H1 (cell line): ENCODE results near the gene KRR1. TPM values are rescaled to one million over a fixed set of nuclear protein-coding genes. Genes with fewer than 3 reads are reported as not detected.

Source experiments
- CTCF ChIA-PET: fragments of 300-600 bp; sonication (Branson Sonifier 250); formaldehyde crosslinking; loops from one replicate; lab custom pipeline; 2021; ENCODE audit not compliant: partially characterized antibody; lab: Charles Lee
- POLR2A ChIA-PET: fragments of 300-600 bp; sonication (Branson Sonifier 250); formaldehyde crosslinking; loops from one replicate; lab custom pipeline; 2021; ENCODE audit warnings: inconsistent platforms; ENCODE audit not compliant: partially characterized antibody; lab: Charles Lee
- DNase-seq, 2 experiments: peaks; one replicate each; pipeline versions ENCODE4 v3.0.0 to v3.0.0-alpha.2; 2010 to 2022; ENCODE audit warnings: low spot score in 2 of 2, low read depth in 1 of 2, mixed read lengths in 1 of 2
- FAIRE-seq: peaks from 2 replicates; lab custom pipeline; 2011; peaks lifted over from hg19 to GRCh38; lab: Jason Lieb, UNC
- H2AFZ ChIP-seq: 2 replicates; pipeline ENCODE4 v1.8.1; 2012; ENCODE audit warnings: low read length, inconsistent platforms
- H2AK5ac ChIP-seq: 2 replicates; pipeline ENCODE4 v1.6.1; 2013; ENCODE audit warnings: low read depth, low read length
- H2BK120ac ChIP-seq: replicated peaks from 2 replicates; pipeline ENCODE3; 2013; ENCODE audit warnings: low read depth, low read length, inconsistent platforms
- H2BK12ac ChIP-seq: 2 replicates; pipeline ENCODE4 v1.6.1; 2013; ENCODE audit warnings: low read depth, low read length
- H2BK15ac ChIP-seq: 2 replicates; pipeline ENCODE4 v1.6.1; 2013; ENCODE audit warnings: low read length
- H2BK20ac ChIP-seq: 2 replicates; pipeline ENCODE4 v1.6.1; 2013; ENCODE audit warnings: low read length
- H2BK5ac ChIP-seq: 2 replicates; pipeline ENCODE4 v1.6.1; 2013; ENCODE audit warnings: low read depth, low read length
- H3K14ac ChIP-seq: 2 replicates; pipeline ENCODE4 v1.6.1; 2013; ENCODE audit warnings: inconsistent platforms; ENCODE audit not compliant: insufficient read length
- H3K18ac ChIP-seq: 2 replicates; pipeline ENCODE4 v1.6.1; 2013; ENCODE audit warnings: low read length; ENCODE audit errors: extremely low read depth
- H3K23ac ChIP-seq: 2 replicates; pipeline ENCODE4 v1.6.1; 2013; ENCODE audit warnings: inconsistent platforms; ENCODE audit not compliant: insufficient read length
- H3K23me2 ChIP-seq: 2 replicates; pipeline ENCODE4 v1.6.1; 2013; ENCODE audit warnings: low read depth, low read length
- H3K27ac ChIP-seq: 2 replicates; pipeline ENCODE4 v1.6.1; 2011; ENCODE audit warnings: low read depth, low read length, inconsistent platforms
- H3K27me3 ChIP-seq, 4 experiments: replicated peaks in 1 of 4; 1 replicate in 1 of 4; 2 replicates in 3 of 4; pipeline versions ENCODE4 v1.6.1 to v1.8.1; 2011 to 2013; ENCODE audit warnings: low read length in 3 of 4, mild to moderate bottlenecking in 3 of 4, inconsistent platforms in 2 of 4, mixed read lengths in 2 of 4, moderate library complexity in 1 of 4; ENCODE audit not compliant: control insufficient read depth in 3 of 4, insufficient read depth in 3 of 4; ENCODE audit errors: extremely low read depth in 1 of 4
- H3K36me3 ChIP-seq, 4 experiments: 2 replicates each; pipeline versions ENCODE4 v1.6.1 to v1.8.1; 2011 to 2013; ENCODE audit warnings: mild to moderate bottlenecking in 4 of 4, low read length in 3 of 4, moderate library complexity in 2 of 4, control low read depth in 1 of 4, inconsistent platforms in 1 of 4; ENCODE audit not compliant: insufficient read depth in 4 of 4, control insufficient read depth in 2 of 4
- H3K4ac ChIP-seq: replicated peaks from 2 replicates; pipeline ENCODE3; 2013; ENCODE audit warnings: low read length, low read depth, mixed read lengths, inconsistent platforms; ENCODE audit not compliant: insufficient read length
- H3K4me1 ChIP-seq, 4 experiments: replicated peaks in 1 of 4; 1 replicate in 1 of 4; 2 replicates in 3 of 4; pipeline versions ENCODE4 v1.6.1 to v1.8.1; 2011 to 2013; ENCODE audit warnings: low read length in 3 of 4, inconsistent platforms in 2 of 4, mixed read lengths in 1 of 4; ENCODE audit not compliant: insufficient read depth in 4 of 4, control insufficient read depth in 3 of 4
- H3K4me2 ChIP-seq, 2 experiments: 2 replicates each; pipeline versions ENCODE4 v1.6.1 to v1.8.1; 2011 to 2013; ENCODE audit warnings: low read depth in 2 of 2, low read length in 2 of 2, control low read depth in 1 of 2, inconsistent platforms in 1 of 2, mild to moderate bottlenecking in 1 of 2; ENCODE audit not compliant: insufficient read depth in 1 of 2
- H3K4me3 ChIP-seq, 4 experiments: fragments of 200-600, 300-600 bp in 1 of 4; sonication (generic), shearing (Covaris generic), sonication (Bioruptor Twin) in 1 of 4; 2 replicates each; pipeline versions ENCODE4 v1.5.1 to v1.8.1; 2011 to 2016; ENCODE audit warnings: low read length in 4 of 4, low read depth in 3 of 4, control low read depth in 2 of 4, inconsistent platforms in 2 of 4, mild to moderate bottlenecking in 2 of 4, mixed read lengths in 1 of 4, moderate library complexity in 1 of 4; ENCODE audit not compliant: insufficient read depth in 2 of 4; ENCODE audit errors: extremely low read depth in 1 of 4
- H3K56ac ChIP-seq: replicated peaks from 2 replicates; pipeline ENCODE3; 2013; ENCODE audit warnings: low read depth, mild to moderate bottlenecking, mixed read lengths, low read length, inconsistent platforms; ENCODE audit not compliant: insufficient read length
- H3K79me1 ChIP-seq: 2 replicates; pipeline ENCODE4 v1.6.1; 2013; ENCODE audit warnings: low read depth, low read length, control low read depth
- H3K79me2 ChIP-seq, 2 experiments: 2 replicates each; pipeline versions ENCODE4 v1.6.1 to v1.8.1; 2012 to 2013; ENCODE audit warnings: low read length in 2 of 2, mild to moderate bottlenecking in 2 of 2, inconsistent platforms in 1 of 2; ENCODE audit not compliant: insufficient read depth in 2 of 2, control insufficient read depth in 1 of 2
- H3K9ac ChIP-seq, 4 experiments: replicated peaks in 1 of 4; 1 replicate in 1 of 4; 2 replicates in 3 of 4; pipeline versions ENCODE4 v1.6.1 to v1.8.1; 2011 to 2013; ENCODE audit warnings: low read depth in 3 of 4, low read length in 3 of 4, control low read depth in 2 of 4, mild to moderate bottlenecking in 2 of 4, moderate library complexity in 2 of 4, inconsistent platforms in 1 of 4; ENCODE audit errors: extremely low read depth in 1 of 4
- H3K9me3 ChIP-seq, 2 experiments: 2 replicates each; pipeline versions ENCODE4 v1.6.1 to v1.8.1; 2012 to 2013; ENCODE audit warnings: mild to moderate bottlenecking in 2 of 2, moderate library complexity in 2 of 2, control low read depth in 1 of 2, inconsistent platforms in 1 of 2, low read depth in 1 of 2, low read length in 1 of 2, mixed read lengths in 1 of 2; ENCODE audit not compliant: insufficient read depth in 2 of 2
- H4K20me1 ChIP-seq, 2 experiments: replicated peaks in 1 of 2; 2 replicates each; pipeline versions ENCODE3 to v1.8.1; 2011 to 2013; ENCODE audit warnings: inconsistent platforms in 2 of 2, low read length in 2 of 2, mild to moderate bottlenecking in 1 of 2; ENCODE audit not compliant: insufficient read depth in 2 of 2, control insufficient read depth in 1 of 2
- H4K5ac ChIP-seq: 2 replicates; pipeline ENCODE4 v1.6.1; 2013; ENCODE audit warnings: low read length, low read depth, mixed read lengths, inconsistent platforms; ENCODE audit not compliant: insufficient read length
- H4K8ac ChIP-seq: 2 replicates; pipeline ENCODE4 v1.8.0; 2013; ENCODE audit warnings: mild to moderate bottlenecking, moderate library complexity, low read length, inconsistent platforms; ENCODE audit not compliant: insufficient read depth; ENCODE audit errors: extremely low read depth
- H4K91ac ChIP-seq: replicated peaks from 2 replicates; pipeline ENCODE3; 2013; ENCODE audit warnings: low read length, mixed read lengths, inconsistent platforms; ENCODE audit not compliant: insufficient read length
- CEBPB ChIP-seq: IDR thresholded peaks from 2 replicates; pipeline ENCODE4 v1.6.1; 2012; ENCODE audit warnings: low read depth, low read length
- CHD2 ChIP-seq: IDR thresholded peaks from 2 replicates; pipeline ENCODE4 v1.6.1; 2012; ENCODE audit warnings: low read length, improper control_type of control experiment
- FOSL1 ChIP-seq: IDR thresholded peaks from 2 replicates; pipeline ENCODE4 v1.6.1; 2011; ENCODE audit warnings: mild to moderate bottlenecking, low read depth, low read length, moderate library complexity; ENCODE audit not compliant: insufficient read depth
- HDAC6 ChIP-seq: IDR thresholded peaks from one replicate; pipeline ENCODE4 v1.7.1; 2012; ENCODE audit warnings: low read depth, mild to moderate bottlenecking, inconsistent platforms, low read length, moderate library complexity
- RAD21 ChIP-seq, 2 experiments: IDR thresholded peaks in 1 of 2; conservative IDR thresholded peaks in 1 of 2; 2 replicates each; pipeline ENCODE4 v1.6.1; 2011; ENCODE audit warnings: low read depth in 2 of 2, low read length in 2 of 2, improper control_type of control experiment in 1 of 2, inconsistent platforms in 1 of 2, mild to moderate bottlenecking in 1 of 2, moderate library complexity in 1 of 2
- TAF7 ChIP-seq: optimal IDR thresholded peaks from 2 replicates; pipeline ENCODE3; 2011; ENCODE audit warnings: low read depth, mild to moderate bottlenecking, inconsistent platforms, low read length, moderate library complexity, borderline replicate concordance
- WGBS, 2 experiments: shearing (Covaris generic) in 1 of 2; methylation state at CpG; one replicate each; pipeline versions ENCODE4 v1.1.6 to v1.1.7; 2013 to 2015; ENCODE audit warnings: low lambda C conversion rate in 2 of 2, mixed read lengths in 2 of 2, inconsistent platforms in 1 of 2, low coverage in 1 of 2, missing lambda C conversion rate in 1 of 2; ENCODE audit not compliant: insufficient replicate concordance in 2 of 2, insufficient coverage in 1 of 2, insufficient read length in 1 of 2; ENCODE audit errors: extremely low coverage in 1 of 2, missing lambda C conversion rate in 1 of 2; 5-methylcytosine and 5-hydroxymethylcytosine counted together
- polyA plus RNA-seq, 7 experiments: library from polyadenylated mRNA; depleted of rRNA in 3 of 7; stranded (reverse) in 5 of 7; unstranded in 2 of 7; fragments of >200 nt in 5 of 7; fragments of 200-250 nt in 2 of 7; gene quantifications; 1 replicate in 5 of 7; 2 replicates in 1 of 7; 4 replicates in 1 of 7; pipeline versions ENCODE4 v1.2.1 to v1.2.3, GENCODE V29; 2011 to 2013; ENCODE audit warnings: missing spikeins in 2 of 7, mixed read lengths in 2 of 7
- total RNA-seq: library from RNA; stranded (reverse); fragmentation: NEBNext Ultra II Directional; extraction: Animal tissue kit (Norgen Biotek cat#: 25700); gene quantifications from 2 replicates; pipeline ENCODE4 v1.2.1, GENCODE V29; 2021

Gene KRR1
- total and polyA plus RNA-seq, 2 of the 8 experiments (the other 6 are each of a cell fraction or from before 2014, with no cell fraction given): 6.1 to 80.1 TPM

DNA sequence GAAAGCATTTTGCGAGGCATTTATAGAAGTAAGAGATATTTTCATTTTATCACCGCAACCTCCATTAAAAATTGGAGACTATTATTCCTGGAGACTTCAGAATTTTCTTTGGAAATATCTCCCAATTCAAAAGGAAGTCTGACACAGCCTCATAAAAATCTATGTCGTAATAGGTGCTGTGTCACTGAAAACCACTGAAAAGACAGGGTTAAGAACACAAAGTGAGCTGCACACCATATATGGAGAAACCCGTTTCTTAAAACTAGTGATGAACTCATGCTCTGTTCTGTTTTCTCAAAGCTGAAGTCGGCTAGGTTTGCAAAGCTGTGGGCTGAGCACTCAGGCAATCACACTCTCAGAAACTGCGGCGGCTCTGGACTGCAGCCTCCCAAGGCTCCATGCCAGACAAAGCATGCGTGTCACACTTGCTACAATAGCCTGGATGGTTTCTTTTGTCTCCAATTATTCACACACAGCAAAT is 30.9 kb downstream of the KRR1 start, which contains the start of gene GLIPR1:
TSS of gene GLIPR1 (plus strand) at position 287 of the 481 bp plus-strand sequence. CDS start at position 413, 126 bp downstream.
- H3K18ac ChIP-seq: peak within 1 kb of the TSS; percentile 62; the same call in 1 of the 2 replicates
- no peak within 1 kb of the TSS for H3K4me3 ChIP-seq
- no peak within 1 kb of the TSS for H2BK12ac ChIP-seq
- H3K36me3 ChIP-seq: no peaks in the 10 kb centered on the region
- no peaks in the 10 kb centered on the region for H3K79me2 ChIP-seq
- FAIRE-seq (no peak), DNase-seq (no peak)
- H3K56ac ChIP-seq: no peak within 1 kb of the TSS
- H4K5ac ChIP-seq: no peak within 1 kb of the TSS
- H2BK15ac ChIP-seq: no peak within 1 kb of the TSS
- H3K4me1 ChIP-seq: peaks cover 0 to 8% (median 5%) of the 10 kb centered on the region in 4 experiments; a peak in 5 of 7 replicates
- no peaks in the 10 kb centered on the region for H3K9me3 ChIP-seq
- WGBS, 2 experiments: 84% methylated on average over 8 of the region's 8 CpGs; no CpG with 5 or more reads in 1 of the 2 experiments
- H3K4me2 ChIP-seq: no peak within 1 kb of the TSS
- H4K20me1 ChIP-seq: no peaks in the 10 kb centered on the region
- H4K8ac ChIP-seq: no peak within 1 kb of the TSS
- no peak within 1 kb of the TSS for H3K4ac ChIP-seq
- no peak within 1 kb of the TSS for H3K14ac ChIP-seq
- H2BK20ac ChIP-seq: 0 out of 2 replicates have a peak within 1 kb of the TSS, but pooled peaks have one; percentile 21
- no peak within 1 kb of the TSS for H3K23ac ChIP-seq
- TF ChIP-seq FOSL1 (no peak), CEBPB (no peak), CHD2 (no peak), HDAC6 (no peak), RAD21 (IDR thresholded peaks at IDR 0.05 in 1 of 2, conservative IDR thresholded peaks at IDR 0.05 in 1 of 2; ENCODE audit: low read depth in 2 of 2, low read length in 2 of 2) (no peak), TAF7 (no peak)
- H3K27me3 ChIP-seq: no peaks in the 10 kb centered on the region
- ChIA-PET CTCF (interaction anchor here (1.1 to 1.8 kb wide), 3 partner anchors 25 to 556 kb away, joined by 3 to 5 read pairs (median 4); no protein-coding TSS in a partner anchor), POLR2A (no interaction called here)
- no peaks in the 10 kb centered on the region for H3K23me2 ChIP-seq
- no peak within 1 kb of the TSS for H2BK5ac ChIP-seq
- H2AK5ac ChIP-seq: no peak within 1 kb of the TSS
- H3K9ac ChIP-seq: no peak within 1 kb of the TSS
- H3K79me1 ChIP-seq: no peaks in the 10 kb centered on the region
- peak within 1 kb of the TSS; percentile 42 for H2AFZ ChIP-seq
- H2BK120ac ChIP-seq: peak within 1 kb of the TSS; percentile 31
- H3K27ac ChIP-seq: no peak within 1 kb of the TSS
- no peak within 1 kb of the TSS for H4K91ac ChIP-seq
